ENCODE data around the gene OR10A3.

GRCh38 chr11:7941608-7942007 lies at the start of gene OR10A3:
- TF ChIP-seq EZH2 (IDR thresholded peaks at IDR 0.05; ENCODE audit: borderline replicate concordance, low read depth, low read length, severe bottlenecking) (no peak), CTCF (IDR thresholded peaks at IDR 0.05; ENCODE audit: borderline replicate concordance, extremely low read depth, low read length, poor library complexity, severe bottlenecking) (no peak)
